ENCODE measurements around the gene EPB41L5.

DNA sequence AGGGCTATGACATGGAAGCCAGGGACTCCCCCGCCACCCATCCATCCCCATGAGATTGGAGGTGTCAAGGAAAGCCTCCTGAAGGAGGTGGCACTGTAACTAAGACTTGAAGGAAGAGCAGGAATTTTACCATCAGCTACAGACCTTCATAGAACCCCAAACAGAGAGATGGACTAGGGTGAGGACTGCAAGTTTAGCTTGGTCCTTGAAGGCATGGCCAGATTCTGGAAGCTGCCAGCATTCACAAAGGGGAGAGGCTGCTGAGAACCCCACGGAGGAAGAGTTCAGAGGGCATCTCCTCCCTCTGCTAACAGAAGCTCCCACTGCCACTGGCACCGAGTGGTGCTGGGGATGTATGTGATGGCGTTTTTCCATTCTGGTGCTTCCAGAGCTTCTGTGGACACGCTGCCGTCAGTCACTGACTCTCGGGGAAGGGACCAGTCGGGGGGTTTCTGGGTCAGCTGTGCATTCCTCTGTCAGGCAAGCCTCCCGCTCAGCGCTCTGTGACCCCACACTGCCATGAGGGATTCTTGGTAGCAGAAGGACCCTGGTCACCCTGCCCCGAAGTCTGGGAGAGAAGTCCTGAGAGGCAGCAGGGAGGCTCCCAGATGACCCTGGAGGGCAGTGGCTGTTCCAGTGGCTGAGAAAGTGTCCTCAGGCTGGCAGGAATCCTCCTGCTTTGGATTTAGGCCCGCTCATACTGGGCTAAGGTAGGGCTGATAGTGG, 192.2 kb downstream of the EPB41L5 start:
- TF ChIP-seq POLR2AphosphoS5 (IDR thresholded peaks at IDR 0.05; ENCODE audit: low read depth, low read length) (no peak), POLR2A (IDR thresholded peaks at IDR 0.05; ENCODE audit: low read depth, low read length) (no peak)
